Measurements from ENCODE around the gene SLC44A3.
A peak's percentile ranks its signal among the peaks of the same experiment; 100 is the strongest.

DNA sequence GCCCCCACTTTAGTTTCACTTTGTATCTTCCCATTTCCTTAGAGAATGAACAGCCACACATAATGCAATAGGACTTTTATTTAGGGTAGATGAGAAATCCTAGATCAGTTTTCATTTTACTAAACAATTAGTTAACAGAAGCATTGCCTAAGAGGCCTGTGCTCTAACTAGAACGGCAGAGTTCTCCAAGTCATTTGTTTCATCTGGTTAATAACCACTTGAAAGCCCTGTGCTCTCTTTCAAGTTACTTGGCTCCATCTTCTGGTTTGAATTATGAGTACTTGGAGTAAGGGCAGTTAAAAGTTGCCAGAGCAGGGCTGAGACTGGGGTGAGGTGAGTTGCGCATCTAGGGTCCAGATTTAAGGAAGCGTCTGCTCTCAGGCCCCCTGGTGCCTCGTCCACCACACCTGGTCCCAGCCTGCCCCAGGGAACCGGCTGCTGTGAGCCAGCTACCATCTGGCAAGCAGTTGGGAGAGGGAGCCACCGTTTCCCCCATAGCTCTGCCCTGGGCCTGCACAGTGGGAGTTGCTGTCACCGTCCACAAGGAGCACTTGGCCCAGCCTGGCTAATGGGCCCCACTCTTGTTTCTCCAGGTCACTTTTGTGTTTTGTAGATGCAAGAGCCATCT is 18.1 kb upstream of the SLC44A3 start:
- TF ChIP-seq, protein P1, sequence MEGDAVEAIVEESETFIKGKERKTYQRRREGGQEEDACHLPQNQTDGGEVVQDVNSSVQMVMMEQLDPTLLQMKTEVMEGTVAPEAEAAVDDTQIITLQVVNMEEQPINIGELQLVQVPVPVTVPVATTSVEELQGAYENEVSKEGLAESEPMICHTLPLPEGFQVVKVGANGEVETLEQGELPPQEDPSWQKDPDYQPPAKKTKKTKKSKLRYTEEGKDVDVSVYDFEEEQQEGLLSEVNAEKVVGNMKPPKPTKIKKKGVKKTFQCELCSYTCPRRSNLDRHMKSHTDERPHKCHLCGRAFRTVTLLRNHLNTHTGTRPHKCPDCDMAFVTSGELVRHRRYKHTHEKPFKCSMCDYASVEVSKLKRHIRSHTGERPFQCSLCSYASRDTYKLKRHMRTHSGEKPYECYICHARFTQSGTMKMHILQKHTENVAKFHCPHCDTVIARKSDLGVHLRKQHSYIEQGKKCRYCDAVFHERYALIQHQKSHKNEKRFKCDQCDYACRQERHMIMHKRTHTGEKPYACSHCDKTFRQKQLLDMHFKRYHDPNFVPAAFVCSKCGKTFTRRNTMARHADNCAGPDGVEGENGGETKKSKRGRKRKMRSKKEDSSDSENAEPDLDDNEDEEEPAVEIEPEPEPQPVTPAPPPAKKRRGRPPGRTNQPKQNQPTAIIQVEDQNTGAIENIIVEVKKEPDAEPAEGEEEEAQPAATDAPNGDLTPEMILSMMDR (IDR thresholded peaks at IDR 0.05), result peak; percentile 54 to 69 (median 57)
- TF ChIP-seq POLR2A (IDR thresholded peaks at IDR 0.05; ENCODE audit: low read depth) (no peak), POLR2AphosphoS5 (IDR thresholded peaks at IDR 0.05) (peak in 1 of 2 donors; percentile 46)
